GM21529 (cell line): ENCODE measurements around the gene GRIA1.

Experiments used
- ATAC-seq: cut with Tn5 transposase; IDR thresholded peaks from one replicate; pipeline ENCODE4 v1.9.1; 2021; ENCODE audit not compliant: unreplicated experiment

The GRIA1 gene

DNA sequence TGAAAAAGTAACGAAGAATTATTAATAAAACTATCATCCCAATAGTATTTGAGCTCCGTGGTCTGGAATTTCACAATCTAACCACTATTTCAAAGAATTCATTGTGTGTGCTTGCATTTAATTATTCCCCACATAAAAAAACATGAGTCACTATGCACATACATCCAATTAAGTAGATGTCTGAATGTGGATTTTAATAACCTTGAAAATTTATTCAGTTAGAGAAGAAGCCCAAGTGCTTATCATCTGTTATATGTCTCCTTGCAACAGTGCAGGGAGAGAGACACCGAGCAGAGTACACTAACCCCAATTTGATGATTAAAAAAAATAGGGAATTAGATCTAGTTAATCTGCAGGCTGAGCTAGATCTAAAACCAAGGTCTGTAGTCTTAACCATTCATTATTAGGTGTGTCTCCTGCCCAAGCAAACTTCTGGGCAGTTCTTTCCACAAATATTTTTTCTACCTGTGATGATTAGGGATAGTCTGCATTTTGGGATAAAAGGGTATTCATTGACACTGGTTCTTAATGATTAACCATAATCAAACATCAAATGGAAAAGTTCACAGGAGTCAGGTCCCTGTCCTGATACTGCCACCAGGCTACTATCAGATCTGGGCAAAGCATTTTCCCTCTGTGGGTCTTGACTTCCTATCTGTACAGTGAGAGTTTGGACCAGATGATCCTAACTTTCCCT is 164.2 kb downstream of the GRIA1 start:
- no peak for ATAC-seq

GRCh38 chr5:153655201-153655510 is 164.7 kb downstream of the GRIA1 start:
- no peak for ATAC-seq

- no peak for ATAC-seq
Observed at GRCh38 chr5:153658149-153658548, 167.7 kb downstream of the GRIA1 start.

DNA sequence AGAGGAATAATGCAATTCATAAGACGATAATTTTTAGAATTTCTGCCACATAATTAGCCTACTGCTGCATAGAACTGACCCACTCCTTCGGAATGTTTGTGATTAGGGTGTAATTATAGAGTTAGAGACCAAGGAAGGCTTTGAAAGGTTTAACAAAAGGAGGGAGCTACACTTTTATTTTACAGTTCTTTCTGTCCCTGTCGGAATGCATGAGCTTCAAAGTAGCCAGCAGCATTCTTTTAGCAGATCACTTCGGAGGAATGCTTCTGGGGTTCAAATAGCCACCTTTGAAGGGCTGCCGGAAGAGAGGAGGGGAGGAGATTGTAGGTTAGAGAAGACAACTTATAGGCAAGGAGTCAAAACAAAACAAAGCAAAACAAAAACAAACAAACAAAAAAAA is 168.1 kb downstream of the GRIA1 start:
- no peak for ATAC-seq

GRCh38 chr5:153659039-153659736 is 168.7 kb downstream of the GRIA1 start:
- no peak for ATAC-seq

DNA sequence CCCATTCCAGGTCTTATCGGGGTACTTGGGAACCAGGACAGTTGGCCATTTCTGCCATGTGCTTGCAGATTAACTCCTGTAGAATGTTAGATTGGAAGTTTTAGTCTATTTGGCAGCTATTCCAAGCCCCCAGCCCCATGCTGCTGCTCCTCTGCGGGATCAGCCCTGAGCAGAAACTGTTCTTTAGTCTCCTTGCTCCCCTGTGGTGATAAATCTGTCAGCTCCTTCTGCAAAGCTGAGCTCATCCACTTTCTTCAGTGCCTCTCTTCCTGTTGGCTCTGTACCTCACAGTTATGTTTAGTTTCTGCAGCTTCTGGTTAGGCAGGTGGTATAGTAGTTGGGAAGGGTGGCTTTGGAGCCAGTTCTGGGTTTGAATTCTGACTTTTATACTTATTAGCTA is 170.4 kb downstream of the GRIA1 start:
- no peak for ATAC-seq

DNA sequence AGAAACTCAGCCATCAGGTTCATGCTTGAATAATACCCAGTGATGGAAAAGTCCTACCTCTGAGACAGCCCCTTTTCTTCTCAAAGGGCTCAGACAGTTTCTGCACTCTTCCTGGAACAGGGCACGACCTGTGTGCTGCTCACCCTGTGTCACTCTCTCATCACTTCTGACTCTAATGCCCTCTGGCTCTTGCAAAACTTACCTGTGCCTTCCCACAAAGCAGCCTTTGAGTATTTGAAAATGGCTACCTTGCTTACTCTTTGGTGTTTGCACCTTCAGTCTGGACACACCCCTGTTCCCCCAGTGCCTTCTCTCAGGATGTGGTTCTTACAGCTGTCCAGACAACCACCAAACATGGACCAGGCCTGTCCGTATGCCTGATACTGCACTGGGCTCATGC is 171.4 kb downstream of the GRIA1 start:
- no peak for ATAC-seq

DNA sequence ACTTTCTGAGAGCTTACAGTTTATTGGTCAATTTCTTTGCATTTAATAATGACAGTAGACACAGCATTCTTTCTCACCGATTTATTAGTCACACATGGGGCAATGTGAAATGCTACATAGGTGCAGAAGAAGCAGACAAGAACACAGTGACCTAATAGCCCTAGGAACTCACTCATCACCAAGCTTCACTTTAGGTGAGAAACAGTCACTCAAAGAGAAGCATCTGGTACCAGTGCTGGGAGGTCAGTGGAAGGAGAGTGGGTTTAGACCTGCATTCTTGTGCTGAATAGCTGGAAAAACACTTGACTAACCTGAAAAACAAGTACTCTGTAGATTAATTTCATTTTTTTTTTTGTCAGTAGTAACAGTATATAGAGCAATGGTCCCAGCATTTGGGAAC is 179.6 kb downstream of the GRIA1 start:
- ATAC-seq: no peak

GRCh38 chr5:153671653-153672346 is 181.3 kb downstream of the GRIA1 start:
- ATAC-seq: no peak

DNA sequence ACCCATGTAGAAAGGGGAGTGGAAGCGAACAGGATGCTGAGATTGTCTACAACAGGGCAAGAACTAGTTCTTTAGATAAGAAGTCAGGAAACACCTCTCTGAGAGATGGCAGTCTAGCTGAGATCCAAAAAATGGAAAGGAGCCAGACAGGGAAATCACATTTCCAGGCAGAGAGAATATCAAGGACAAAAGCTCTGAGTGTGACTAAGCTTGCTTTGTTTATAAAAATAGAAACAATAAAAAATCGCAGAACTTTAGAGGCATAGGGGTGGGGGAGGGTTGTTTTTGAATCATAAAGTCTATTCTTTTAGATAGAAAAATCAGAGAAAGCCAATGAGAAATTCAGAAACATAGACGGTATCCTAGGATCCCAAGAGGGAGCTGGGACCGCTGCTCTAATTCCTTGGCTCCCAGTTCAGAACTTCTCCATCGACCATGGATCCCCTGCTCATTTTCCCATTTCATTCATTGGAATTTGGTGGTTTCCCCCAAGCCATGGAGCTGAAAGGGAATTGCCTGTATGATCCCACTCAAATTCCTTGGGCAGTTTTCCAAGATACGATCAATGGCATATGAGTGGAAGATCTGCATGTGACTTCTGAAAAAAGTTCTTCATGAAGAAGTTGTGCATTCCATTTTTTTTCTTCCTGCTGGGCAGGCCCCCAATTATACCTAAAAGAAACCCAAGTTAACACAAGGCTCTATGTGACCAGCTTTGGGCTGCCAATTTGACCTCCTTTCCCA is 182.0 kb downstream of the GRIA1 start:
- no peak for ATAC-seq

GRCh38 chr5:153674356-153674755 is 183.9 kb downstream of the GRIA1 start:
- no peak for ATAC-seq

DNA sequence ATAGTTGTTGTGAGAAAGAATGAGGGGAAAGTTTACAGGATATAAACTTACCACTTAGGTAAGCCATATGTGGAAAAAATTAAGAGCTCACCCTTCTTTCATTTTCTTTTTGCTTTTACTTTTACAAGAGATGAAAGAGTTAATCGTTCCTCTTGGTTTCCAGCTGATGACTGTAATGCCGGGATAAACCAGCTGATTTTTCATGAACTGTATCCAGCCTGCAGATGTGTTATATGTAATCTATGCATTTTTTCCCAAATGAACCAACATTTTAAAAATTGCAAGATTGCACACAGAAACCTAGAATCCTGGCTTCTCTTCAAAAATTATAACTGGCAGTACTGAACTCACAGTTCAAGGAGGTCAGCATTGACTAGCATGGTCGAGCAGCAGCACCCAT is 185.9 kb downstream of the GRIA1 start:
- ATAC-seq: no peak

- ATAC-seq: no peak
Observed at GRCh38 chr5:153676821-153677220, 186.4 kb downstream of the GRIA1 start.

- ATAC-seq: no peak
Observed at GRCh38 chr5:153678617-153679329, 188.3 kb downstream of the GRIA1 start.

- ATAC-seq: no peak
Observed at GRCh38 chr5:153690236-153690635, 199.8 kb downstream of the GRIA1 start.

GRCh38 chr5:153696256-153696655 is 205.8 kb downstream of the GRIA1 start:
- ATAC-seq: no peak

- ATAC-seq: no peak
Observed at GRCh38 chr5:153699035-153699434, 208.6 kb downstream of the GRIA1 start.

- no peak for ATAC-seq
Observed at GRCh38 chr5:153700940-153701339, 210.5 kb downstream of the GRIA1 start.

- no peak for ATAC-seq
Observed at GRCh38 chr5:153702265-153702664, 211.8 kb downstream of the GRIA1 start.

GRCh38 chr5:153704110-153704509 is 213.6 kb downstream of the GRIA1 start:
- ATAC-seq: no peak

DNA sequence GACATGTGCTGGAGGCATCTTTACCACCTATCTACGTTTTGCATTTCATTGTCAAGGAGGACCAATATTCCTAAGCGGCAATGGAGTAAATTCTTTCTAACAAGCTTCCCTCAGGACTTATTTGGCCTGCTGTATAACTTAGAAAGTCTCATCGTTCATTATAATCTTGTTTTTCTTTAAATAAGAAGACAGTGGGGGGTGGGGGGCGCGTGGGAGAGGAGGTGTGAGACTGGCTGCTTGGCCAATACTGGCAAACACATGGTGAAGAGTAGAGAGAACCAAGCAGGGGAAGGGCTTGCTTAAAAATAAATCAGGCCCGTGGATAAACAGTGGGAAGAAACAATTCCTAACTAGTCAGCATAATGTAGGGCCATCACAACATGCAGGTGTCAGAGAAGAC is 217.2 kb downstream of the GRIA1 start:
- no peak for ATAC-seq
